ENCODE data around the gene HIGD2A. TPM values are rescaled to one million over a fixed set of nuclear protein-coding genes. Genes with fewer than 3 reads are reported as not detected.
"Not testable (repeated sequence)": the region's sequence is repeated elsewhere in the genome, so short reads cannot be mapped to it uniquely, and the experiment has no call there.

HIGD2A gene
- total RNA-seq, 1 donor from 2014 or later, result 119 TPM

GRCh38 chr5:176394096-176394495, 5.5 kb downstream of the HIGD2A start:
- no peak for DNase-seq (ENCODE audit: extremely low read depth, low read depth, low spot score)

GRCh38 chr5:176394881-176395675, 6.5 kb downstream of the HIGD2A start:
- DNase-seq (ENCODE audit: extremely low read depth, low read depth, low spot score), result no peak

- no peak for DNase-seq (ENCODE audit: extremely low read depth, low read depth, low spot score)
These were observed 7.8 kb downstream of the HIGD2A start for GRCh38 chr5:176396330-176396729.

GRCh38 chr5:176397736-176398420, 9.3 kb downstream of the HIGD2A start:
- DNase-seq (ENCODE audit: extremely low read depth, low read depth, low spot score), result no peak

- DNase-seq (ENCODE audit: extremely low read depth, low read depth, low spot score), result no peak
These were observed 12.0 kb downstream of the HIGD2A start for GRCh38 chr5:176400382-176401156.

GRCh38 chr5:176401281-176402205, 13.0 kb downstream of the HIGD2A start:
- DNase-seq (ENCODE audit: extremely low read depth, low read depth, low spot score), result no peak

GRCh38 chr5:176405656-176406435, 17.3 kb downstream of the HIGD2A start:
- DNase-seq (ENCODE audit: extremely low read depth, low read depth, low spot score), result no peak

GRCh38 chr5:176406436-176407052, 18.0 kb downstream of the HIGD2A start:
- DNase-seq (ENCODE audit: extremely low read depth, low read depth, low spot score), result no peak

- no peak for DNase-seq (ENCODE audit: extremely low read depth, low read depth, low spot score)
These were observed 19.1 kb downstream of the HIGD2A start for GRCh38 chr5:176407456-176408251.

GRCh38 chr5:176408252-176408573, 19.7 kb downstream of the HIGD2A start:
- DNase-seq (ENCODE audit: extremely low read depth, low read depth, low spot score), result not testable (repeated sequence)

- DNase-seq (ENCODE audit: extremely low read depth, low read depth, low spot score), result no peak
These were observed 20.0 kb downstream of the HIGD2A start for GRCh38 chr5:176408590-176408989.

GRCh38 chr5:176409765-176410164, 21.2 kb downstream of the HIGD2A start:
- no peak for DNase-seq (ENCODE audit: extremely low read depth, low read depth, low spot score)

- DNase-seq (ENCODE audit: extremely low read depth, low read depth, low spot score), result no peak
These were observed 22.1 kb downstream of the HIGD2A start for GRCh38 chr5:176410486-176411180.

GRCh38 chr5:176412517-176413254, 24.1 kb downstream of the HIGD2A start:
- DNase-seq (ENCODE audit: extremely low read depth, low read depth, low spot score), result no peak

GRCh38 chr5:176413255-176413565, 24.7 kb downstream of the HIGD2A start:
- DNase-seq (ENCODE audit: extremely low read depth, low read depth, low spot score), result no peak

GRCh38 chr5:176413709-176414191, 25.2 kb downstream of the HIGD2A start:
- DNase-seq (ENCODE audit: extremely low read depth, low read depth, low spot score), result no peak

GRCh38 chr5:176414704-176415103, 26.2 kb downstream of the HIGD2A start:
- no peak for DNase-seq (ENCODE audit: extremely low read depth, low read depth, low spot score)
